GM12878 (cell line): ENCODE data around the gene EIF2S2. TPM values are rescaled to one million over a fixed set of nuclear protein-coding genes. Genes with fewer than 3 reads are reported as not detected.

Experiments used
- ATAC-seq: fragments of 200-7000 bp; cut with Tn5 transposase; 3 replicates; pipeline ENCODE4 v1.9.1; 2020; ENCODE audit warnings: mild to moderate bottlenecking, moderate library complexity
- BruUV-seq: library from RNA; stranded (reverse); fragments of 400-500 nt; replicated peaks from 2 replicates; lab custom pipeline; 2021; lab: Mats Ljungman, UMichigan
- CTCF ChIA-PET: fragments of 300-600 bp; sonication (Branson Sonifier 250); formaldehyde crosslinking; extraction: SDS; loops from one replicate; lab custom pipeline; 2021; ENCODE audit warnings: inconsistent platforms; lab: Yijun Ruan, JAX
- POLR2A ChIA-PET: fragments of 350-600 bp; formaldehyde crosslinking; extraction: SDS; loops from one replicate; lab custom pipeline; 2021; ENCODE audit warnings: inconsistent platforms; lab: Charles Lee
- RAD21 ChIA-PET: fragments of 300-600 bp; sonication (Branson Sonifier 250); formaldehyde crosslinking; loops from one replicate; lab custom pipeline; 2023; ENCODE audit warnings: antibody characterized with exemption; ENCODE audit not compliant: unreplicated experiment; lab: Charles Lee
- SMC1A ChIA-PET: fragments of 300-600 bp; sonication (Branson Sonifier 250); formaldehyde crosslinking; loops from one replicate; lab custom pipeline; 2023; ENCODE audit not compliant: unreplicated experiment, uncharacterized antibody; lab: Charles Lee
- DNase-seq: peaks from one replicate; pipeline ENCODE4 v3.0.0-alpha.2; 2011; ENCODE audit warnings: low read depth, low spot score
- FAIRE-seq: peaks from 3 replicates; lab custom pipeline; 2011; peaks lifted over from hg19 to GRCh38; lab: Jason Lieb, UNC
- H2AFZ ChIP-seq: 2 replicates; pipeline ENCODE4 v1.6.0; 2011; ENCODE audit warnings: low read depth, low read length, control low read depth; ENCODE audit not compliant: control insufficient read depth
- H3K27ac ChIP-seq: 2 replicates; pipeline ENCODE4 v1.5.1; 2011; ENCODE audit warnings: control low read depth; ENCODE audit not compliant: control insufficient read depth, insufficient read depth
- H3K27me3 ChIP-seq, 2 experiments: replicated peaks in 1 of 2; 2 replicates each; pipeline versions ENCODE4 v1.6.0 to v1.6.1; 2011; ENCODE audit warnings: low read length in 1 of 2; ENCODE audit not compliant: control insufficient read depth in 2 of 2, insufficient read depth in 2 of 2
- H3K36me3 ChIP-seq, 2 experiments: 2 replicates each; pipeline ENCODE4 v1.5.1; 2011; ENCODE audit warnings: low read length in 1 of 2; ENCODE audit not compliant: control insufficient read depth in 2 of 2, insufficient read depth in 2 of 2
- H3K4me1 ChIP-seq: 2 replicates; pipeline ENCODE4 v1.6.1; 2011; ENCODE audit warnings: mild to moderate bottlenecking, low read length, moderate library complexity, mixed read lengths; ENCODE audit not compliant: control insufficient read depth, insufficient read depth
- H3K4me2 ChIP-seq: 2 replicates; pipeline ENCODE4 v1.6.0; 2011; ENCODE audit warnings: control low read depth; ENCODE audit not compliant: control insufficient read depth, insufficient read depth
- H3K4me3 ChIP-seq: fragments of 200-600 bp; sonication (generic); 2 replicates; pipeline ENCODE4 v1.5.1; 2016
- H3K79me2 ChIP-seq: 2 replicates; pipeline ENCODE4 v1.6.0; 2011; ENCODE audit warnings: low read length; ENCODE audit not compliant: control insufficient read depth, insufficient read depth
- H3K9ac ChIP-seq: 2 replicates; pipeline ENCODE4 v1.8.0; 2011; ENCODE audit warnings: low read length, control low read depth, mixed read lengths; ENCODE audit not compliant: control insufficient read depth, insufficient read depth
- H3K9me3 ChIP-seq: replicated peaks from 3 replicates; pipeline ENCODE4 v1.5.1; 2011; ENCODE audit warnings: mild to moderate bottlenecking, low read length; ENCODE audit not compliant: control insufficient read depth, insufficient read depth
- H4K20me1 ChIP-seq: 2 replicates; pipeline ENCODE4 v1.6.0; 2011; ENCODE audit not compliant: control insufficient read depth, insufficient read depth
- BCLAF1 ChIP-seq: fragments of 450-650 bp; IDR thresholded peaks from 2 replicates; pipeline ENCODE4 v1.6.1; 2017; ENCODE audit warnings: antibody characterized with exemption, mild to moderate bottlenecking, moderate library complexity
- GABPA ChIP-seq: IDR thresholded peaks from 2 replicates; pipeline ENCODE4 v1.6.1; 2014; ENCODE audit warnings: antibody characterized with exemption, low read depth, mild to moderate bottlenecking, inconsistent platforms
- JUNB ChIP-seq: IDR thresholded peaks from 2 replicates; pipeline ENCODE4 v1.6.1; 2016; ENCODE audit warnings: antibody characterized with exemption, mild to moderate bottlenecking
- MEF2A ChIP-seq: IDR thresholded peaks from 2 replicates; pipeline ENCODE4 v1.6.1; 2011; ENCODE audit warnings: low read depth, mild to moderate bottlenecking, low read length, moderate library complexity; ENCODE audit not compliant: insufficient read depth
- MTA2 ChIP-seq: fragments of 450-650 bp; IDR thresholded peaks from 2 replicates; pipeline ENCODE4 v1.6.1; 2016; ENCODE audit warnings: low read depth, mild to moderate bottlenecking, moderate library complexity
- PAX5 ChIP-seq: IDR thresholded peaks from 2 replicates; pipeline ENCODE4 v1.6.1; 2011; ENCODE audit warnings: low read depth, low read length, borderline replicate concordance
- SIX5 ChIP-seq: IDR thresholded peaks from 2 replicates; pipeline ENCODE4 v1.6.1; 2011; ENCODE audit warnings: mild to moderate bottlenecking, low read depth, low read length, moderate library complexity; ENCODE audit not compliant: severe bottlenecking
- SKIL ChIP-seq: fragments of 450-650 bp; IDR thresholded peaks from 2 replicates; pipeline ENCODE4 v1.6.1; 2017; ENCODE audit warnings: mild to moderate bottlenecking, low read depth, inconsistent platforms; ENCODE audit not compliant: poor library complexity, severe bottlenecking
- SREBF2 ChIP-seq: IDR thresholded peaks from 2 replicates; pipeline ENCODE4 v1.6.1; 2012; ENCODE audit warnings: mild to moderate bottlenecking, low read length
- SUZ12 ChIP-seq: fragments of 200-600 bp; sonication (generic); IDR thresholded peaks from one replicate; pipeline ENCODE4 v1.6.1; 2018; ENCODE audit warnings: antibody characterized with exemption, mild to moderate bottlenecking; ENCODE audit not compliant: unreplicated experiment
- TAF1 ChIP-seq: IDR thresholded peaks from 2 replicates; pipeline ENCODE4 v1.6.1; 2011; ENCODE audit warnings: mild to moderate bottlenecking, low read depth, low read length, borderline replicate concordance
- ZBTB4 ChIP-seq: fragments of 450-650 bp; formaldehyde crosslinking; IDR thresholded peaks from 2 replicates; pipeline ENCODE4 v1.4.0; 2022; ENCODE audit warnings: mild to moderate bottlenecking, moderate library complexity
- ZNF24 ChIP-seq: fragments of 450-650 bp; IDR thresholded peaks from 2 replicates; pipeline ENCODE4 v1.6.1; 2017; ENCODE audit warnings: antibody characterized with exemption, mild to moderate bottlenecking
- WGBS: methylation state at CpG from one replicate; pipeline ENCODE4 v1.1.6; 2016; ENCODE audit warnings: low lambda C conversion rate; ENCODE audit not compliant: insufficient replicate concordance, insufficient coverage; ENCODE audit errors: missing lambda C conversion rate; 5-methylcytosine and 5-hydroxymethylcytosine counted together
- in situ Hi-C: fragments of 300-500 bp; cut with MboI; formaldehyde crosslinking; loops from 9 replicates; pipeline ENCODE4 v1.14.3; 2018; ENCODE audit warnings: mixed read lengths
- intact Hi-C: fragments of 100-400 bp; cut with micrococcal nuclease; formaldehyde crosslinking; loops from one replicate; pipeline ENCODE4 v1.14.2; 2022; ENCODE audit not compliant: unreplicated experiment
- polyA plus RNA-seq, 11 experiments: library from polyadenylated mRNA; depleted of rRNA in 4 of 11; unstranded in 6 of 11; stranded (reverse) in 5 of 11; fragments of >200 nt; fragmentation: Nextera tagmentation in 4 of 11; fragmentation: Illumina TruSeq in 1 of 11; extraction: Ambion mirVana in 4 of 11; extraction: Trizol in 1 of 11; gene quantifications; 1 replicate in 1 of 11; 2 replicates in 10 of 11; pipeline versions ENCODE4 v1.2.1 to v1.2.3, GENCODE V29; 2011 to 2016; ENCODE audit warnings: inconsistent platforms in 2 of 11, missing spikeins in 2 of 11, low read depth in 1 of 11
- total RNA-seq, 4 experiments: library from RNA; depleted of rRNA in 3 of 4; stranded (reverse); fragments of >200 nt in 3 of 4; fragmentation: Illumina TruSeq in 1 of 4; extraction: Trizol in 1 of 4; gene quantifications; 2 replicates each; pipeline versions ENCODE4 v1.2.1 to v1.2.3, GENCODE V29; 2013 to 2021

EIF2S2 gene
- total and polyA plus RNA-seq, 10 of the 15 experiments (the other 5 are each of a cell fraction or from before 2014, with no cell fraction given) = 60.2 to 153 (median 84.3) TPM

- TF ChIP-seq BCLAF1 = no peak
Measured at GRCh38 chr20:34095825-34096224, 16.2 kb downstream of the EIF2S2 start (continued).

- in situ Hi-C loops = no loop called here
- H3K4me1 ChIP-seq = no peaks in the 10 kb centered on the region
- intact Hi-C loops = no loop called here
- no peak overlapping the region for H3K9ac ChIP-seq
- H3K79me2 ChIP-seq = no peaks in the 10 kb centered on the region
- H3K36me3 ChIP-seq = peaks cover 24 to 41% of the 10 kb centered on the region in 2 experiments
- ChIA-PET RAD21 (no interaction called here), SMC1A (no interaction called here), POLR2A (no interaction called here), CTCF (no interaction called here)
- no peak for DNase-seq
- no peaks in the 10 kb centered on the region for H4K20me1 ChIP-seq
- H3K9me3 ChIP-seq = no peaks in the 10 kb centered on the region
- H3K4me3 ChIP-seq = no peak overlapping the region
- H2AFZ ChIP-seq = no peak overlapping the region
- no peak for FAIRE-seq
- ATAC-seq = no peak
- no peak overlapping the region for H3K4me2 ChIP-seq
- H3K27me3 ChIP-seq = no peaks in the 10 kb centered on the region
- 93% methylated on average over 2 of the region's 2 CpGs for WGBS
- no TSS peak for BruUV-seq
- H3K27ac ChIP-seq = no peak overlapping the region
- no peak for TF ChIP-seq ZNF24
- no peak for TF ChIP-seq TAF1
- TF ChIP-seq PAX5 = no peak
- no peak for TF ChIP-seq MEF2A
- no peak for TF ChIP-seq SKIL
- no peak for TF ChIP-seq ZBTB4 (CRISPR knock-in tag)
- TF ChIP-seq SUZ12 = no peak
- no peak for TF ChIP-seq JUNB
- TF ChIP-seq SIX5 = no peak
- TF ChIP-seq MTA2 = no peak
- no peak for TF ChIP-seq GABPA
- TF ChIP-seq SREBF2 = no peak
Measured at GRCh38 chr20:34093895-34094294, 18.1 kb downstream of the EIF2S2 start.
